GM12865 (cell line): ENCODE measurements around the gene DPYSL5.
"Not testable (repeated sequence)": the region's sequence is repeated elsewhere in the genome, so short reads cannot be mapped to it uniquely, and the experiment has no call there.

Source experiments
- DNase-seq: peaks from one replicate; pipeline ENCODE4 v3.0.0; 2010; ENCODE audit warnings: low read depth
- H3K4me3 ChIP-seq: 2 replicates; pipeline ENCODE4 v1.5.1; 2011; ENCODE audit warnings: mild to moderate bottlenecking, low read depth, low read length, control low read depth
- CTCF ChIP-seq: IDR thresholded peaks from 2 replicates; pipeline ENCODE4 v1.5.1; 2011; ENCODE audit warnings: low read length, control low read depth, low read depth, inconsistent platforms; ENCODE audit not compliant: insufficient read depth; ENCODE audit errors: missing control alignments

DPYSL5 gene

GRCh38 chr2:26874514-26874913 is 26.6 kb downstream of the DPYSL5 start:
- TF ChIP-seq CTCF: no peak
- no peak overlapping the region for H3K4me3 ChIP-seq
- DNase-seq: no peak

- no peak for DNase-seq
- H3K4me3 ChIP-seq: no peak overlapping the region
- TF ChIP-seq CTCF: no peak
These were observed 27.2 kb downstream of the DPYSL5 start for GRCh38 chr2:26875065-26875634.

- no peak for DNase-seq
- no peak for TF ChIP-seq CTCF
- H3K4me3 ChIP-seq: no peak overlapping the region
These were observed 27.9 kb downstream of the DPYSL5 start for GRCh38 chr2:26875808-26876207.

- DNase-seq: no peak
- no peak for TF ChIP-seq CTCF
- no peak overlapping the region for H3K4me3 ChIP-seq
These were observed 28.3 kb downstream of the DPYSL5 start for GRCh38 chr2:26876260-26876659.

- no peak for TF ChIP-seq CTCF
- no peak overlapping the region for H3K4me3 ChIP-seq
- DNase-seq: no peak
These were observed 29.3 kb downstream of the DPYSL5 start for GRCh38 chr2:26877276-26877675.

- DNase-seq: no peak
- no peak for TF ChIP-seq CTCF
- H3K4me3 ChIP-seq: no peak overlapping the region
These were observed 32.2 kb downstream of the DPYSL5 start for GRCh38 chr2:26880161-26880560.

GRCh38 chr2:26880910-26881435 is 33.0 kb downstream of the DPYSL5 start:
- H3K4me3 ChIP-seq: no peak overlapping the region
- DNase-seq: no peak
- no peak for TF ChIP-seq CTCF

- DNase-seq: not testable (repeated sequence)
These were observed 34.3 kb downstream of the DPYSL5 start for GRCh38 chr2:26882220-26882619.

More at GRCh38 chr2:26882220-26882619, 34.3 kb downstream of the DPYSL5 start:
- not testable (repeated sequence) for H3K4me3 ChIP-seq
